Measurements from ENCODE around the gene CAMKMT. TPM values are rescaled to one million over a fixed set of nuclear protein-coding genes. Genes with fewer than 3 reads are reported as not detected.
A peak's percentile ranks its signal among the peaks of the same experiment; 100 is the strongest.

CAMKMT gene
- total and polyA plus RNA-seq, 2 experiments from 2014 or later: 26.5 to 29.5 TPM

DNA sequence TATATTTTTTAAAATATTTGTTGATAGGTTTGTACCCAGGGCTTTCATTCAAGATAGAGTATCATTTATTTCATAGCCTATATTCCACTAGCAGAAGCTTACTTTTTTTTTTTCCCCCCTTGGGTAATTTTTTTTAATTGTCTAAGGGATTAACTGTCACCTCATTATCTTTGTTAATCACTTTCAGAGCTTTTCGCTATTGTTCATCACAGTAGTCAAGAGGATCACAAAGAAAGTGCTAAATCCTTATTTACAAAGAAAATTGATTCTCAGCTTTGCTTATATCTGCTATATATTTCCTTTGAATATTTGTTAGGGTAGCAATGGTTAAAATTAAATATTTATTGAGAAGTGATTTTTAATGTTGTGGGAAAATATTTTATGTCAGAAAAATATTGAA is 59.0 kb downstream of the CAMKMT start:
- ATAC-seq (no peak), DNase-seq (ENCODE audit: low spot score) (no peak)
- Mint-ChIP-seq H3K4me3 (no peak overlapping the region), H3K27me3 (ENCODE audit: insufficient read depth, low read depth, poor library complexity) (no peaks in the 10 kb centered on the region), H3K27ac (no peak overlapping the region), H3K36me3 (ENCODE audit: low read depth) (peaks cover 22% of the 10 kb centered on the region; the same call in 2 of the 3 replicates), H3K9me3 (peaks cover 10% of the 10 kb centered on the region; the same call in 2 of the 3 replicates), H3K4me1 (peaks cover 20% of the 10 kb centered on the region)
- no peaks in the 10 kb centered on the region for H3F3A ChIP-seq (replicated peaks; ENCODE audit: low read depth)
- no peaks in the 10 kb centered on the region for H3K9me2 ChIP-seq (ENCODE audit: insufficient read depth)
- no peaks in the 10 kb centered on the region for H4K20me1 ChIP-seq (replicated peaks; ENCODE audit: insufficient read depth)
- no peak for TF ChIP-seq STAT1 (IDR thresholded peaks at IDR 0.05; ENCODE audit: unreplicated experiment)
- no peak for TF ChIP-seq REST (IDR thresholded peaks at IDR 0.05; ENCODE audit: unreplicated experiment)
- TF ChIP-seq POLR2AphosphoS5 (IDR thresholded peaks at IDR 0.05; ENCODE audit: low read depth): no peak
- TF ChIP-seq NANOG (IDR thresholded peaks at IDR 0.05; ENCODE audit: borderline replicate concordance): 0 out of 2 replicates have a peak, but pooled peaks have one; percentile 30
- H3K27me3 ChIP-seq (ENCODE audit: insufficient read depth): no peaks in the 10 kb centered on the region
- H3K4me3 ChIP-seq: no peak overlapping the region
- peaks cover 23% of the 10 kb centered on the region for H3K4me1 ChIP-seq (ENCODE audit: insufficient read depth)
- H3K79me2 ChIP-seq (replicated peaks; ENCODE audit: insufficient read depth): peaks cover 8% of the 10 kb centered on the region
- no peaks in the 10 kb centered on the region for H3K36me3 ChIP-seq (ENCODE audit: insufficient read depth)
- H3K27ac ChIP-seq (ENCODE audit: low read depth): 0 out of 2 replicates have a peak overlapping the region, but pooled peaks have one; percentile 6
- H3K4me2 ChIP-seq: no peak overlapping the region
- H2AFZ ChIP-seq: no peak overlapping the region

DNA sequence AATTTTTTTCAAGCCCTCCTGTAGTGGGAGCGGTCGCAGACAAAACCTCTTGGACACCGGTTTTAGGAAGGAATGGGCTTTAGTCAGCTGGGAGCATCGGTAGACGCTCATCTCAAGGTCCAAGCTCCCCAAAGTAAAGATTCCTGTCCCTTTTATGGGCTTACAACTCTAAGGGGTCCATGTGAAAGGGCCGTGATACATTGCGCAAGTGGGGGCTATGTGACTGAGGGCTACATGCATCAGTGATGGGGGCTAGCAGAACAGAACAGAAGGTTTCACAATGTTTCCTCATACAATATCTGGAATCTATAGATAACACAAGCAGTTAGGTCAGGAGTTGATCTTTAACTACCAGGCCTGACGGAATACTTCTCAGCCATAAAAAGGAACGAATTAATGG is 62.5 kb downstream of the CAMKMT start:
- Mint-ChIP-seq H3K9me3 (peaks cover 13% of the 10 kb centered on the region), H3K36me3 (ENCODE audit: low read depth) (peaks cover 38% of the 10 kb centered on the region), H3K4me1 (peaks cover 19% of the 10 kb centered on the region), H3K4me3 (no peak overlapping the region), H3K27me3 (ENCODE audit: insufficient read depth, low read depth, poor library complexity) (no peaks in the 10 kb centered on the region), H3K27ac (no peak overlapping the region)
- H3K36me3 ChIP-seq (ENCODE audit: insufficient read depth): no peaks in the 10 kb centered on the region
- no peak overlapping the region for H2AFZ ChIP-seq
- H4K20me1 ChIP-seq (replicated peaks; ENCODE audit: insufficient read depth): no peaks in the 10 kb centered on the region
- DNase-seq (ENCODE audit: low spot score) (no peak), ATAC-seq (no peak)
- no peak overlapping the region for H3K4me2 ChIP-seq
- no peaks in the 10 kb centered on the region; the same call in 1 of the 2 replicates for H3K79me2 ChIP-seq (replicated peaks; ENCODE audit: insufficient read depth)
- H3K9me2 ChIP-seq (ENCODE audit: insufficient read depth): no peaks in the 10 kb centered on the region
- H3K4me1 ChIP-seq (ENCODE audit: insufficient read depth): peaks cover 19% of the 10 kb centered on the region
- no peaks in the 10 kb centered on the region for H3K27me3 ChIP-seq (ENCODE audit: insufficient read depth)
- H3F3A ChIP-seq (replicated peaks; ENCODE audit: low read depth): no peaks in the 10 kb centered on the region
- H3K27ac ChIP-seq (ENCODE audit: low read depth): no peak overlapping the region
- no peak overlapping the region for H3K4me3 ChIP-seq
- no peak for TF ChIP-seq REST (IDR thresholded peaks at IDR 0.05; ENCODE audit: unreplicated experiment)
- no peak for TF ChIP-seq CREB1 (CRISPR knock-in tag; IDR thresholded peaks at IDR 0.05; ENCODE audit: low read depth)
- TF ChIP-seq STAT1 (IDR thresholded peaks at IDR 0.05; ENCODE audit: unreplicated experiment): no peak
- TF ChIP-seq POLR2AphosphoS5 (IDR thresholded peaks at IDR 0.05; ENCODE audit: low read depth): no peak
- TF ChIP-seq JUNB (IDR thresholded peaks at IDR 0.05; ENCODE audit: unreplicated experiment): no peak
- TF ChIP-seq NANOG (IDR thresholded peaks at IDR 0.05; ENCODE audit: borderline replicate concordance): no peak
- TF ChIP-seq EZH2phosphoT487 (IDR thresholded peaks at IDR 0.05; ENCODE audit: unreplicated experiment): no peak
- no peak for TF ChIP-seq ZNF462 (CRISPR knock-in tag; IDR thresholded peaks at IDR 0.05)

Measured in GM23338 (cell line).